GM23338 (cell line): ENCODE measurements around the gene ZNF518B.

Experiments
- CREB1 ChIP-seq: fragments of 250-450 bp; sonication (Bioruptor Pico); IDR thresholded peaks from 2 replicates; pipeline ENCODE4 v1.5.0; 2020; ENCODE audit warnings: low read depth, mild to moderate bottlenecking, moderate library complexity
- CTCF ChIP-seq, 2 experiments: fragments of 200-600 bp in 1 of 2; sonication (generic) in 1 of 2; conservative IDR thresholded peaks; 2 replicates each; pipeline versions ENCODE4 v1.5.1 to v1.6.1; 2016 to 2017; ENCODE audit warnings: antibody characterized with exemption in 2 of 2, low read depth in 2 of 2, mild to moderate bottlenecking in 2 of 2, moderate library complexity in 1 of 2
- EZH2 ChIP-seq: fragments of 200-600 bp; sonication (generic); IDR thresholded peaks from one replicate; pipeline ENCODE4 v1.8.0; 2017; ENCODE audit warnings: antibody characterized with exemption, mild to moderate bottlenecking, low read depth; ENCODE audit not compliant: unreplicated experiment
- EZH2phosphoT487 ChIP-seq: fragments of 200-600 bp; sonication (generic); IDR thresholded peaks from one replicate; pipeline ENCODE4 v1.8.1; 2018; ENCODE audit warnings: antibody characterized with exemption; ENCODE audit not compliant: unreplicated experiment
- JUNB ChIP-seq: IDR thresholded peaks from one replicate; pipeline ENCODE4 v1.6.1; 2016; ENCODE audit warnings: antibody characterized with exemption; ENCODE audit not compliant: unreplicated experiment
- POLR2AphosphoS5 ChIP-seq: IDR thresholded peaks from 2 replicates; pipeline ENCODE4 v1.6.1; 2016; ENCODE audit warnings: antibody characterized with exemption, low read depth
- REST ChIP-seq: IDR thresholded peaks from one replicate; pipeline ENCODE4 v1.6.1; 2018; ENCODE audit warnings: antibody characterized with exemption; ENCODE audit not compliant: unreplicated experiment
- STAT1 ChIP-seq: IDR thresholded peaks from one replicate; pipeline ENCODE4 v1.6.1; 2016; ENCODE audit warnings: antibody characterized with exemption; ENCODE audit not compliant: unreplicated experiment
- ZNF331 ChIP-seq: fragments of 250-450 bp; sonication (Bioruptor Pico); IDR thresholded peaks from 2 replicates; pipeline ENCODE4 v1.5.0; 2020; ENCODE audit warnings: low read depth, mild to moderate bottlenecking, moderate library complexity

GRCh38 chr4:10490996-10491395, 33.8 kb upstream of the ZNF518B start:
- TF ChIP-seq CTCF (conservative IDR thresholded peaks at IDR 0.05; ENCODE audit: low read depth in 2 of 2) (no peak), POLR2AphosphoS5 (no peak), REST (no peak), EZH2 (no peak), EZH2phosphoT487 (no peak), ZNF331 (CRISPR knock-in tag) (no peak), CREB1 (CRISPR knock-in tag) (no peak), JUNB (no peak), STAT1 (no peak)
